HS-27A (cell line): ENCODE measurements around the gene FEM1B.

ENCODE experiments used
- DNase-seq: peaks from one replicate; pipeline ENCODE4 v3.0.0-alpha.2; 2012; ENCODE audit warnings: low read depth, missing footprints

Gene FEM1B

DNA sequence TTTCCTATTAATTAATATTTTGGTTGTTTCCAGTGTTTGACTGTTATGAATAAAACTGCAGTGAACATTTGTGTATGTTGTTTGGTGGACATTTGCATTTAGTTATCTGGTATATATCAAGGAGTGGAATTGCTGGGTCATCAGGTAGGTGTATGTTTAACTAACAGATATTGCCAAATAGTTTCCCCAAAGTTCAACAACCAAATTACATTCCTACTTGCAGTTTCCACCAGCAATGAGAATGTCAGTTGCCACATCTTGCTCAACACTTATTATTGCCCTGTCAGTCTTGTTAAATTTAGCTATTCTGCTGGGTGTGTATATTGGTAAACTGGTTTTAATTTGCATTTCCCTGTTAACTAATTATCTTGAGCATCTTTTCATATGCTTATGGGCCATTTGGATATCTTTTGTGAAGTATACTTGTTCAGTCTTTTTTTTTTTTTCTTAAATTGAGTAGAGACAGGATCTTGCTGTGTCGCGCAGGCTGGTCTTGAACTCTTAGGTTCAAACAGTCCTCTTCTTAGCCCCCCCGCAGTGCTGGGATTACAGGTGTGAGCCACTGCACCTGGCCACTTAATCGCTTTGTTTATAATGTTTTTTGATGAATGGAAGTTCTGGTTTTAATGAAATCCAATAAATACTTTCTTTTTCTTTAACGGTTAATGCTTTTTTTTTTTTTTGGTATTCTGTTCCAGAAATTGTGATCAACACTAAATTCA lies 7.9 kb downstream of the FEM1B start:
- no peak for DNase-seq

DNA sequence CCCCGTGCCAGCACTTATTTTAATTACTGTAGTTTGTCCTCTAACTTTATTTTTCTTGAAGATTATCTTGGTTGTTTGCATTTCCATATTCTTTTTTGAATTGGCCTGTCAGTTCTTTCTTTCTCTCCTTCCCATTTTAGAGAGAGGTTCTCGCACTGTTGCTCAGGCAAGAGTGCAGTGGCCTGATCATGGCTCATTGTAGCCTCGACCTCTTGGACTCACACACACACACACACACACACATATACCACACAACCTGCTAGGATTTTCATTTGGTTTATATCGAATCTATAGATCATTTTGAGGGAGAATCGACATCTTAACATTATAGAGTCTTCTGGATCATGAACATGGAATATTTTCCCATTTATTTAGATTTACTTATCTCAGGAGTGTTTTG lies 8.7 kb downstream of the FEM1B start:
- no peak for DNase-seq

DNA sequence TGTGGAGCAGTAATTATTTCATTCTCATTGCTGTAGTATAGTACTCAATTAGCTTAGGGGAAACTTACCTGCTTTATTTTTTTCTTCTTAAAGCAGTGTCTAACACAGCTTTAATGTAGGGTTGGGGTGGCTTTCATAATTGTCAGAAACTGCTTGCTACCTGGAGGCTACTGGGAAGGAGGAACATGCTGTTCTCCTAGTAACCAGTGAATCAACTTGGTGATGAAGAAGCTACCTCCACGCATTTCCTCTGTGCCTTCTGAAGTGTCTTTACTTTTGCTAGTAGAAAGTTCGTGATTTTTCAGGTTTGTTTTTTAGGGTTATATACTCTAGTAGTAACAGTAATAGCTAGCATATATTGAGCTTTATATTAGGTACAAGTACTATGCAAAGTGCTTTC lies 11.5 kb downstream of the FEM1B start:
- DNase-seq = no peak

DNA sequence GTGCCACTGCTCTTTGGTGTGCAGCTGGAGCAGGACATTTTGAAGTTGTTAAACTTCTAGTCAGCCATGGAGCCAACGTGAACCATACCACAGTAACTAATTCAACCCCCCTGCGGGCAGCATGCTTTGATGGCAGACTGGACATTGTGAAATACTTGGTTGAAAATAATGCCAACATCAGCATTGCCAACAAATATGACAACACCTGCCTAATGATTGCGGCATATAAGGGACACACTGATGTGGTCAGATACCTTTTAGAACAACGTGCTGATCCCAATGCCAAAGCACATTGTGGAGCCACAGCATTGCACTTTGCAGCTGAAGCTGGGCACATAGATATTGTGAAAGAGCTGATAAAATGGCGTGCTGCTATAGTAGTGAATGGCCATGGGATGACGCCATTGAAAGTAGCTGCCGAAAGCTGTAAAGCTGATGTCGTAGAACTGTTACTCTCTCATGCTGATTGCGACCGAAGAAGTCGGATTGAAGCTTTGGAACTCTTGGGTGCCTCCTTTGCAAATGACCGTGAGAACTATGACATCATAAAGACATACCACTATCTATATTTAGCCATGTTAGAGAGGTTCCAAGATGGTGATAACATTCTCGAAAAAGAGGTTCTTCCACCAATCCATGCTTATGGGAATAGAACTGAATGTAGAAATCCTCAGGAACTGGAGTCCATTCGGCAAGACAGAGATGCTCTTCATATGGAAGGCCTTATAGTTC lies 12.2 kb downstream of the FEM1B start:
- DNase-seq = no peak

DNA sequence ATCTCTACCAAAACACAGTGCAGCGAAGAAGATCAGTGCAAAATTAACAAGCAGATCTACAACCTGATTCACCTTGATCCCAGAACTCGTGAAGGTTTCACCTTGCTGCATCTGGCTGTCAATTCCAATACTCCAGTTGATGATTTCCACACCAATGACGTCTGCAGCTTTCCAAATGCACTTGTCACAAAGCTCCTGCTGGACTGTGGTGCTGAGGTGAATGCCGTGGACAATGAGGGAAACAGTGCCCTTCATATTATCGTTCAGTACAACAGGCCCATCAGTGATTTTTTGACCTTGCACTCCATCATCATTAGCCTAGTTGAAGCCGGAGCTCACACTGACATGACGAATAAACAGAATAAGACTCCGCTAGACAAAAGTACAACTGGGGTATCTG lies 13.2 kb downstream of the FEM1B start:
- no peak for DNase-seq

GRCh38 chr15:68292157-68292781 lies 14.7 kb downstream of the FEM1B start:
- DNase-seq = no peak

- DNase-seq = no peak
These were observed 15.4 kb downstream of the FEM1B start for GRCh38 chr15:68292967-68293366.

DNA sequence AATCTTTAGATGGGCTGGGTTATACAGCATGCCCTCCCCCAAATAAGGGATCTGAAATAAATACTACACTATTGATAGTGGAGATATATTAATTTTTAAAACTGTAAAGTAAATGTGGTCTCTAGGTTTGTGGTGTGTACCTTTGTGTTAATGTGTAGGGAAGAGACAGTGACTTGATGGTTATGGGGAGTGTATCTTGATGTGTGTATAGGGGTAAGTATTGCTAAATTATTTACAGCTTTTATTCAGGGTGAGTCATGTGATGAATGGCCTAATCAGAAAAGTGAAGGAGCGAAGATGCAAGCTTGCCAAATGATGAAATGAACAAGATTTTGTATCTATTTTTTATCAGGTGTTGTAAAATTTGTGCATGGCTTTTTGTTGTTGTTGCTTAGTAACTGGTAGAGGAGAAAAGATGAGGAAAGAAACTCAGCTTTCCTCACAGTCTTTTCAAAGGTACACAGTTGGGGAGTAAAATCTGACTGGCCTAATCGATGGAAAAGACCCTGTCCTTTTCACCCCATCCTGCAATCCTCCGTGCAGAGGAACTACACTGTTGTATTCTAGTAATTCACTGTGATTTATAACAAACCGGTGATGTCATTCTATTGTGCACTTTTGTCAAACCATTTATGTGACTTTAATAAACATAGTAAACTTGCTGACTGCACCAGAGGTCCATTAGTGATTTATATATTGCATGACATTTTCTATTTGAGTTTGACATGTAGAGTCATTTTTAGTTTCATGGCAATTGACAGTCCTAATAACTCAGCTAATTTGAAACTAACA lies 17.7 kb downstream of the FEM1B start:
- DNase-seq = no peak

GRCh38 chr15:68298336-68298735 lies 20.8 kb downstream of the FEM1B start:
- no peak for DNase-seq

GRCh38 chr15:68298882-68299381 lies 21.4 kb downstream of the FEM1B start:
- no peak for DNase-seq

DNA sequence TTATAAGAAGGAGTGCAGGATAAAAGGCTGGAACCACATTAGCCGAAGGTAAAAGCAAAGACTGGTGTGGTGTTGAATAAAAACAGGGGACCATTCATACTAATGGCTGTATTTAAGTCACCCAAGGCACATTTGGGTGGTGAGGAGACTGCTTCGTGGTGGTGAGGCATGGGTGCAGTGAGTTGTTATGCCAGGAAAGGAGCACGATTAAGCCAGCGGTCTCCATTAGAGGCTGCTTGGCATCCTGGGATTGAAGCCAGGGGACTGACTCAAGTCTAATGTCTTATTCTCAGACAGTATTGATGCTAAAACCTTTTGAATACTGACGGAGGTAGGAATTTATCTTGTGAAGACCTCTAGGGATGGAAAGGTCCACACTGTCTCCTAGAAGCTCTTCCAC lies 21.9 kb downstream of the FEM1B start:
- DNase-seq = no peak

DNA sequence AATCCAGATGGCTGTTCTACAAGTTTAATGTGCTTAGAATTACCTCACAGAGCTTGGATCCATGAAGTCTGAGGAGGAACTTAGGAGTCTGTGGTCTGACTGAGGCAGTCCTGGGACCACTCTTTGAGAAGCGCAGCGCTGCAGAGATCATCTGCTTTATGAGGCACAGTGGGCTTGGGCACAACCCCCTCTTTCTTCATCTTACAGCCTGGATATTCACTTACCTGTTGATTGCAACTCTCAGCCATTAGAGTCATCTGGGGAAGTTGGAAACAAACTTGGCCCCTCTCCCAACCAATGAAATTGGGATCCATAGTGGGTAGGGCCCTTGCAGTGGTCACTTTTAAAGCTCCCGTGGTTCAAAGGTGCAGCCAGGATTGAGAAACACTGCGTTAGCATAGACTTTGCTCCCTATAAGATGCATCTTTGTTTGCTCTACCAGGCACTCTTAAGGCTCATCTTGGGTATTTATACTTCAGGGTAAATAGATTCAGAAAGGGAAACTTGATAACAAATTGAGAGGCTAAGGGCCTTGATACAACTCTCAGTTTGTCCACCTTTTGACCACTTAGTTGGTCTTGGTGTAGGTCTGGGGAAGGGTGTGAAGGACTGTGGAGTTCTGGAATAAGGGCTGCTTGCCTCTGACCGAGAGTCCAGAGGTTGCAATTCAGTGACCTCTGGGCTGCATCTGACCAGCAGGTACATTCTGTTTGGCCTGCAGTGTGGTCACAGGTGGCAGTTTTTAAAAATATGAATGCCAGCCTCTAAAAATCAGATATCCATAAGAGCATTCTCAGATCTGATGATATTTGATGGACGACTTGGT lies 22.8 kb downstream of the FEM1B start:
- DNase-seq = no peak

GRCh38 chr15:68301301-68301700 lies 23.8 kb downstream of the FEM1B start:
- no peak for DNase-seq

DNA sequence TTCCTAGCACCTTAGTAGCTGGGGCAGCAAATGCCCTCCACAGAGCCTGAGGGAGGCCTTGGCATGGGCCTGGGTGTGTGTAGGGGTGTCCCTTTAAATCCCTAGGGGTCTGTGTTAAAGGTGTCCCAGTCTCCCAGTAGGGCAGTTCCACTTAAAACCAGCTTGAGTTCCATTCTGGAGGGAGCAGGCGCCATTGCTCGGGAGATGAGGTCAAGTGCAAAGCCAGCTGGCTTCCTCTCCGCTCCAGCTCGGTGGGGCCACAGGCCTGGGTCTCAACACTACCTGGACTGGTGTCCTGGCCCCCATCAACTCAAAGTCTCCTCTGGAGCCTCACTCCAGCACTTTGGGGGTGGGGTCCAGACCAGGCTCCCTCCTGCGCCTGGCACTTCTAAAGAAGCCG lies 25.2 kb downstream of the FEM1B start:
- DNase-seq = no peak

- DNase-seq = no peak
These were observed 25.6 kb downstream of the FEM1B start for GRCh38 chr15:68303134-68303533.

- DNase-seq = no peak
These were observed 26.3 kb downstream of the FEM1B start for GRCh38 chr15:68303560-68304436.

- DNase-seq = no peak
These were observed 27.2 kb downstream of the FEM1B start for GRCh38 chr15:68304589-68305337.

GRCh38 chr15:68305420-68305871 lies 27.9 kb downstream of the FEM1B start:
- DNase-seq = no peak

- DNase-seq = no peak
These were observed 29.8 kb downstream of the FEM1B start for GRCh38 chr15:68307131-68307928.
